Stomach (tissue), 9 donors: ENCODE data around the gene ACKR4. TPM values are rescaled to one million over a fixed set of nuclear protein-coding genes. Genes with fewer than 3 reads are reported as not detected.
"Not testable (repeated sequence)": the region's sequence is repeated elsewhere in the genome, so short reads cannot be mapped to it uniquely, and the experiment has no call there.

ENCODE experiments used
- DNase-seq, 2 donors: peaks; one replicate each; pipeline versions ENCODE4 v3.0.0 to v3.0.0-alpha.2; 2013 to 2019
- H3K27ac ChIP-seq, 5 donors: fragments of 200-600 bp in 4 of 5; sonication (generic) in 4 of 5; one replicate each; pipeline ENCODE4 v1.5.1; 2013 to 2019; ENCODE audit warnings: mild to moderate bottlenecking in 1 of 5, moderate library complexity in 1 of 5
- H3K27me3 ChIP-seq, 3 donors: fragments of 200-600 bp; sonication (generic); one replicate each; pipeline ENCODE4 v1.5.1; 2017 to 2019; ENCODE audit warnings: mixed run types in 1 of 3
- H3K36me3 ChIP-seq, 4 donors: fragments of 200-600 bp; sonication (generic); 1 replicate in 3 of 4; 2 replicates in 1 of 4; pipeline ENCODE4 v1.5.1; 2016 to 2019
- H3K4me1 ChIP-seq, 4 donors: fragments of 200-600 bp; sonication (generic); one replicate each; pipeline ENCODE4 v1.5.1; 2016 to 2019
- H3K4me3 ChIP-seq, 4 donors: fragments of 200-600 bp; sonication (generic) in 3 of 4; one replicate each; pipeline ENCODE4 v1.5.1; 2016 to 2019; ENCODE audit warnings: mild to moderate bottlenecking in 1 of 4
- H3K9me3 ChIP-seq, 4 donors: fragments of 200-600 bp; sonication (generic); one replicate each; pipeline ENCODE4 v1.5.1; 2016 to 2019
- CTCF ChIP-seq, 7 experiments: fragments of 450-650 bp in 4 of 7; fragments of 200-600 bp in 3 of 7; sonication (generic) in 3 of 7; IDR thresholded peaks; one replicate each; pipeline ENCODE4 v1.5.1; 2016 to 2019; ENCODE audit warnings: antibody characterized with exemption in 7 of 7, control low read depth in 2 of 7, mild to moderate bottlenecking in 1 of 7
- EP300 ChIP-seq: sonication (generic); formaldehyde crosslinking; IDR thresholded peaks from one replicate; pipeline ENCODE4 v1.6.1; 2017; ENCODE audit warnings: antibody characterized with exemption
- POLR2A ChIP-seq, 4 donors: fragments of 450-650 bp; IDR thresholded peaks; one replicate each; pipeline ENCODE4 v1.6.1; 2016; ENCODE audit warnings: antibody characterized with exemption in 4 of 4, control low read depth in 2 of 4, mild to moderate bottlenecking in 1 of 4, moderate library complexity in 1 of 4
- POLR2AphosphoS5 ChIP-seq, 3 donors: sonication (generic); formaldehyde crosslinking; IDR thresholded peaks; one replicate each; pipeline ENCODE4 v1.6.1; 2016; ENCODE audit warnings: antibody characterized with exemption in 3 of 3
- WGBS, 5 donors: extraction: QIAGEN DNeasy Blood & Tissue Kit in 3 of 5; methylation state at CpG; one replicate each; pipeline versions ENCODE4 v1.1.5 to v1.1.7; 2013 to 2018; 5-methylcytosine and 5-hydroxymethylcytosine counted together
- intact Hi-C: fragments of 100-400 bp; cut with DNase I; formaldehyde crosslinking; loops from one replicate; pipeline ENCODE4 v1.15.1; 2023; ENCODE audit warnings: low total_unique reads
- polyA plus RNA-seq, 3 donors: library from polyadenylated mRNA; stranded (reverse); fragments of 200-250 nt; gene quantifications; one replicate each; pipeline ENCODE4 v1.2.3, GENCODE V29; 2013
- total RNA-seq, 5 donors: library from RNA; depleted of rRNA; stranded (reverse); fragments of >200 nt; gene quantifications; one replicate each; pipeline versions ENCODE4 v1.1.0 to v1.2.3, GENCODE V29; 2014 to 2016
- donor health status: healthy with polysubstance abuse.
- donor health status: Bipolar disorder and iron deficiency.
- donor health status: healthy.

The ACKR4 gene
- total and polyA plus RNA-seq, 8 donors = 0.58 to 16.7 (median 2.4) TPM

GRCh38 chr3:132550579-132551305 lies 46.3 kb upstream of the ACKR4 start:
- no peaks in the 10 kb centered on the region for H3K36me3 ChIP-seq
- DNase-seq = no peak
- no peak overlapping the region for H3K27ac ChIP-seq
- H3K27me3 ChIP-seq = no peaks in the 10 kb centered on the region
- H3K4me1 ChIP-seq = peaks cover 0 to 25% (median 15%) of the 10 kb centered on the region in 4 donors
- H3K4me3 ChIP-seq = no peak overlapping the region
- TF ChIP-seq POLR2AphosphoS5 (IDR thresholded peaks at IDR 0.05) = no peak
- TF ChIP-seq POLR2A (IDR thresholded peaks at IDR 0.05) = no peak
- no peaks in the 10 kb centered on the region for H3K9me3 ChIP-seq
- intact Hi-C loops = no loop called here
- 48 to 67% (median 59%) methylated on average over 3 of the region's 3 CpGs for WGBS, 5 donors

GRCh38 chr3:132553826-132554225 lies 43.2 kb upstream of the ACKR4 start:
- peak in 1 of 2 donors; percentile 54 for DNase-seq
- Histone ChIP-seq H3K36me3 (peaks cover 0 to 17% (median 9%) of the 10 kb centered on the region in 4 donors), H3K9me3 (no peaks in the 10 kb centered on the region), H3K4me3 (no peak overlapping the region), H3K27ac (no peak overlapping the region), H3K27me3 (no peaks in the 10 kb centered on the region), H3K4me1 (peaks cover 0 to 25% (median 18%) of the 10 kb centered on the region in 4 donors)
- intact Hi-C loops = no loop called here
- 68 to 85% (median 81%) methylated on average over 6 of the region's 6 CpGs for WGBS, 5 donors
- TF ChIP-seq POLR2A (IDR thresholded peaks at IDR 0.05) (no peak), EP300 (no peak), CTCF (IDR thresholded peaks at IDR 0.05) (no peak), POLR2AphosphoS5 (IDR thresholded peaks at IDR 0.05) (no peak)

GRCh38 chr3:132554437-132554836 lies 42.6 kb upstream of the ACKR4 start:
- Histone ChIP-seq H3K4me1 (peaks cover 0 to 25% (median 18%) of the 10 kb centered on the region in 4 donors), H3K27me3 (no peaks in the 10 kb centered on the region), H3K27ac (no peak overlapping the region), H3K36me3 (peaks cover 0 to 24% (median 15%) of the 10 kb centered on the region in 4 donors), H3K9me3 (no peaks in the 10 kb centered on the region), H3K4me3 (no peak overlapping the region)
- TF ChIP-seq CTCF (IDR thresholded peaks at IDR 0.05) (no peak), POLR2AphosphoS5 (IDR thresholded peaks at IDR 0.05) (no peak), EP300 (no peak), POLR2A (IDR thresholded peaks at IDR 0.05) (no peak)
- DNase-seq = peak; percentile 48 to 54
- intact Hi-C loops = no loop called here
- WGBS, 5 donors = 18 to 48% (median 37%) methylated on average over 8 of the region's 8 CpGs

GRCh38 chr3:132555306-132556035 lies 41.6 kb upstream of the ACKR4 start:
- no peak for DNase-seq
- Histone ChIP-seq H3K4me3 (no peak overlapping the region), H3K36me3 (peaks cover 0 to 31% (median 25%) of the 10 kb centered on the region in 4 donors), H3K4me1 (peaks cover 0 to 16% (median 14%) of the 10 kb centered on the region in 4 donors), H3K27ac (no peak overlapping the region), H3K9me3 (no peaks in the 10 kb centered on the region), H3K27me3 (no peaks in the 10 kb centered on the region)
- TF ChIP-seq CTCF (IDR thresholded peaks at IDR 0.05) = no peak
- TF ChIP-seq POLR2A (IDR thresholded peaks at IDR 0.05) = no peak
- TF ChIP-seq EP300 = no peak
- no peak for TF ChIP-seq POLR2AphosphoS5 (IDR thresholded peaks at IDR 0.05)
- WGBS, 5 donors = 59 to 82% (median 75%) methylated on average over 5 of the region's 5 CpGs
- intact Hi-C loops = no loop called here

GRCh38 chr3:132556036-132556386 lies 41.1 kb upstream of the ACKR4 start:
- DNase-seq, H3K27me3 ChIP-seq, H3K4me3 ChIP-seq, intact Hi-C loops, H3K9me3 ChIP-seq, H3K27ac ChIP-seq: not testable (repeated sequence)
- WGBS, 5 donors = 60 to 85% (median 68%) methylated on average over 3 of the region's 3 CpGs
- Histone ChIP-seq H3K36me3 (peaks cover 0 to 36% (median 30%) of the 10 kb centered on the region in 4 donors), H3K4me1 (peaks cover 0 to 13% (median 11%) of the 10 kb centered on the region in 4 donors)
